GM23338 (cell line): ENCODE results near the gene PCSK5. TPM values are rescaled to one million over a fixed set of nuclear protein-coding genes. Genes with fewer than 3 reads are reported as not detected.
A peak's percentile ranks its signal among the peaks of the same experiment; 100 is the strongest.

Source experiments
- ATAC-seq: fragments of 200-7000 bp; cut with Tn5 transposase; 3 replicates; pipeline ENCODE4 v1.9.1; 2020
- DNase-seq: peaks from one replicate; pipeline ENCODE4 v3.0.0-alpha.2; 2015; ENCODE audit warnings: low spot score
- H2AFZ ChIP-seq: fragments of 200-600 bp; sonication (generic); 2 replicates; pipeline ENCODE4 v1.8.0; 2016; ENCODE audit warnings: antibody characterized with exemption, mild to moderate bottlenecking, moderate library complexity
- H3F3A ChIP-seq: fragments of 200-600 bp; sonication (generic); replicated peaks from 2 replicates; pipeline ENCODE4 v1.8.0; 2017; ENCODE audit warnings: antibody characterized with exemption, mixed run types, low read depth
- H3K27ac ChIP-seq: fragments of 200-600 bp; sonication (generic); 2 replicates; pipeline ENCODE4 v1.6.1; 2016; ENCODE audit warnings: low read depth
- H3K27me3 ChIP-seq: fragments of 200-600 bp; sonication (generic); 2 replicates; pipeline ENCODE4 v1.8.0; 2016; ENCODE audit warnings: mild to moderate bottlenecking, mixed run types, moderate library complexity; ENCODE audit not compliant: insufficient read depth
- H3K36me3 ChIP-seq: fragments of 200-600 bp; sonication (generic); 2 replicates; pipeline ENCODE4 v1.8.0; 2016; ENCODE audit warnings: mild to moderate bottlenecking; ENCODE audit not compliant: insufficient read depth
- H3K4me1 ChIP-seq: fragments of 200-600 bp; sonication (generic); 2 replicates; pipeline ENCODE4 v1.8.0; 2016; ENCODE audit warnings: mild to moderate bottlenecking, moderate library complexity; ENCODE audit not compliant: insufficient read depth
- H3K4me2 ChIP-seq: fragments of 200-600 bp; sonication (generic); 2 replicates; pipeline ENCODE4 v1.7.1; 2017; ENCODE audit warnings: mixed run types
- H3K4me3 ChIP-seq: fragments of 200-600 bp; sonication (generic); 2 replicates; pipeline ENCODE4 v1.6.1; 2016; ENCODE audit warnings: mixed run types
- H3K79me2 ChIP-seq: fragments of 200-600 bp; sonication (generic); replicated peaks from 2 replicates; pipeline ENCODE4 v1.8.0; 2017; ENCODE audit warnings: mild to moderate bottlenecking; ENCODE audit not compliant: insufficient read depth
- H3K9me2 ChIP-seq: fragments of 200-600 bp; sonication (generic); 2 replicates; pipeline ENCODE4 v1.8.0; 2017; ENCODE audit not compliant: insufficient read depth
- H4K20me1 ChIP-seq: fragments of 200-600 bp; sonication (generic); replicated peaks from 2 replicates; pipeline ENCODE4 v1.8.0; 2017; ENCODE audit warnings: mild to moderate bottlenecking; ENCODE audit not compliant: insufficient read depth
- H3K27ac Mint-ChIP-seq: 2 replicates; pipeline ENCODE4 v1.8.0; 2020; ENCODE audit warnings: inconsistent platforms, mild to moderate bottlenecking, moderate library complexity, mixed read lengths
- H3K27me3 Mint-ChIP-seq: 3 replicates; pipeline ENCODE4 v1.8.0; 2022; ENCODE audit warnings: low read depth, mild to moderate bottlenecking, moderate library complexity, mixed read lengths, inconsistent platforms; ENCODE audit not compliant: insufficient read depth, poor library complexity
- H3K36me3 Mint-ChIP-seq: 3 replicates; pipeline ENCODE4 v1.8.0; 2021; ENCODE audit warnings: low read depth, mild to moderate bottlenecking, inconsistent platforms, moderate library complexity, mixed read lengths
- H3K4me1 Mint-ChIP-seq: 3 replicates; pipeline ENCODE4 v1.8.0; 2020; ENCODE audit warnings: mild to moderate bottlenecking, inconsistent platforms, mixed read lengths
- H3K4me3 Mint-ChIP-seq: 3 replicates; pipeline ENCODE4 v1.8.0; 2021; ENCODE audit warnings: moderate library complexity, mild to moderate bottlenecking, inconsistent platforms, mixed read lengths
- H3K9me3 Mint-ChIP-seq: 3 replicates; pipeline ENCODE4 v1.8.0; 2020; ENCODE audit warnings: moderate library complexity, mild to moderate bottlenecking, inconsistent platforms, mixed read lengths
- CREB1 ChIP-seq: fragments of 250-450 bp; sonication (Bioruptor Pico); IDR thresholded peaks from 2 replicates; pipeline ENCODE4 v1.5.0; 2020; ENCODE audit warnings: low read depth, mild to moderate bottlenecking, moderate library complexity
- CTCF ChIP-seq, 2 experiments: fragments of 200-600 bp in 1 of 2; sonication (generic) in 1 of 2; conservative IDR thresholded peaks; 2 replicates each; pipeline versions ENCODE4 v1.5.1 to v1.6.1; 2016 to 2017; ENCODE audit warnings: antibody characterized with exemption in 2 of 2, low read depth in 2 of 2, mild to moderate bottlenecking in 2 of 2, moderate library complexity in 1 of 2
- EZH2 ChIP-seq: fragments of 200-600 bp; sonication (generic); IDR thresholded peaks from one replicate; pipeline ENCODE4 v1.8.0; 2017; ENCODE audit warnings: antibody characterized with exemption, mild to moderate bottlenecking, low read depth; ENCODE audit not compliant: unreplicated experiment
- EZH2phosphoT487 ChIP-seq: fragments of 200-600 bp; sonication (generic); IDR thresholded peaks from one replicate; pipeline ENCODE4 v1.8.1; 2018; ENCODE audit warnings: antibody characterized with exemption; ENCODE audit not compliant: unreplicated experiment
- JUNB ChIP-seq: IDR thresholded peaks from one replicate; pipeline ENCODE4 v1.6.1; 2016; ENCODE audit warnings: antibody characterized with exemption; ENCODE audit not compliant: unreplicated experiment
- NANOG ChIP-seq: IDR thresholded peaks from 2 replicates; pipeline ENCODE4 v1.6.1; 2016; ENCODE audit warnings: antibody characterized with exemption, borderline replicate concordance
- POLR2AphosphoS5 ChIP-seq: IDR thresholded peaks from 2 replicates; pipeline ENCODE4 v1.6.1; 2016; ENCODE audit warnings: antibody characterized with exemption, low read depth
- REST ChIP-seq: IDR thresholded peaks from one replicate; pipeline ENCODE4 v1.6.1; 2018; ENCODE audit warnings: antibody characterized with exemption; ENCODE audit not compliant: unreplicated experiment
- STAT1 ChIP-seq: IDR thresholded peaks from one replicate; pipeline ENCODE4 v1.6.1; 2016; ENCODE audit warnings: antibody characterized with exemption; ENCODE audit not compliant: unreplicated experiment
- ZNF114 ChIP-seq: fragments of 250-450 bp; sonication (Bioruptor Pico); IDR thresholded peaks from 2 replicates; pipeline ENCODE4 v1.5.0; 2020; ENCODE audit warnings: mild to moderate bottlenecking, moderate library complexity
- ZNF331 ChIP-seq: fragments of 250-450 bp; sonication (Bioruptor Pico); IDR thresholded peaks from 2 replicates; pipeline ENCODE4 v1.5.0; 2020; ENCODE audit warnings: low read depth, mild to moderate bottlenecking, moderate library complexity
- ZNF462 ChIP-seq: fragments of 250-450 bp; sonication (Bioruptor Pico); IDR thresholded peaks from 2 replicates; pipeline ENCODE4 v1.5.0; 2020; ENCODE audit warnings: mild to moderate bottlenecking, moderate library complexity
- long read RNA-seq: library from polyadenylated mRNA; unstranded; transcript quantifications from one replicate; pipeline ENCODE4 v2.0.0, GENCODE V29; 2020; ENCODE audit not compliant: unreplicated experiment
- polyA plus RNA-seq: library from polyadenylated mRNA; unstranded; fragments of >200 nt; fragmentation: Nextera tagmentation; extraction: Ambion mirVana; gene quantifications from 2 replicates; pipeline ENCODE4 v1.2.1, GENCODE V29; 2016
- total RNA-seq: library from RNA; depleted of rRNA; stranded (reverse); fragments of >200 nt; shearing (Covaris generic); gene quantifications from 2 replicates; pipeline ENCODE4 v1.2.3, GENCODE V29; 2014; rRNA removed

Gene PCSK5
- total RNA-seq: 30.8 and 34.8 TPM in 2 replicates
- polyA plus RNA-seq: 12.3 and 15.6 TPM in 2 replicates
- long read RNA-seq, full-length matches to known transcripts: 4 of 5 reads
- long read RNA-seq, partial matches to known transcripts: 0 of 5 reads
- long read RNA-seq, other reads (novel, unspliced or antisense): 1 of 5 reads

GRCh38 chr9:75890472-75891276 lies at the start of gene PCSK5:
PCSK5 (plus strand) TSS chr9:75890673; CDS start chr9:75891182, 509 bp downstream.
- Histone ChIP-seq H3F3A (no peaks in the 10 kb centered on the region), H3K79me2 (peaks cover 47% of the 10 kb centered on the region), H3K36me3 (no peaks in the 10 kb centered on the region), H4K20me1 (0 out of 2 replicates have a peak, but pooled peaks cover 7% of the 10 kb centered on the region), H3K9me2 (no peaks in the 10 kb centered on the region), H2AFZ (peak within 1 kb of the TSS; percentile 97), H3K27ac (0 out of 2 replicates have a peak within 1 kb of the TSS, but pooled peaks have one; percentile 17), H3K27me3 (peaks cover 19% of the 10 kb centered on the region; the same call in 1 of the 2 replicates), H3K4me1 (peaks cover 42% of the 10 kb centered on the region), H3K4me3 (peak within 1 kb of the TSS; percentile 84), H3K4me2 (peak within 1 kb of the TSS; percentile 90)
- Mint-ChIP-seq H3K9me3 (no peaks in the 10 kb centered on the region), H3K4me1 (peaks cover 40% of the 10 kb centered on the region), H3K36me3 (no peaks in the 10 kb centered on the region), H3K4me3 (peak within 1 kb of the TSS; percentile 87), H3K27ac (no peak within 1 kb of the TSS), H3K27me3 (peaks cover 27% of the 10 kb centered on the region)
- peak; percentile 96 for DNase-seq
- ATAC-seq: peak; percentile 77
- TF ChIP-seq ZNF462 (CRISPR knock-in tag) (no peak), POLR2AphosphoS5 (peak; percentile 89), STAT1 (no peak), JUNB (no peak), EZH2 (no peak), EZH2phosphoT487 (no peak), CTCF (conservative IDR thresholded peaks at IDR 0.05; ENCODE audit: low read depth in 2 of 2) (peak in 1 of 2 experiments; percentile 31; a peak in 2 of 4 replicates), ZNF114 (CRISPR knock-in tag) (no peak), ZNF331 (CRISPR knock-in tag) (no peak), REST (no peak), NANOG (no peak), CREB1 (CRISPR knock-in tag) (peak; percentile 55; the same call in 1 of the 2 replicates)
